ENCODE results near the gene CER1.

Gene CER1

GRCh38 chr9:14722391-14723035, at the start of gene CER1:
TSS of gene CER1 (minus strand) at chr9:14722733. CDS start at chr9:14722672, 61 bp downstream.
- no peak for DNase-seq

GRCh38 chr9:14770592-14770991, 48.1 kb upstream of the CER1 start:
- DNase-seq = no peak

- DNase-seq = peak; percentile 10
Measured at GRCh38 chr9:14769230-14769571, 46.7 kb upstream of the CER1 start.

- DNase-seq = peak; percentile 55
Measured at GRCh38 chr9:14768405-14769229, 46.1 kb upstream of the CER1 start.

GRCh38 chr9:14766299-14766698, 43.8 kb upstream of the CER1 start:
- DNase-seq = peak; percentile 25

GRCh38 chr9:14761584-14761983, 39.1 kb upstream of the CER1 start:
- DNase-seq = no peak

- no peak for DNase-seq
Measured at GRCh38 chr9:14760060-14760459, 37.5 kb upstream of the CER1 start.

- no peak for DNase-seq
Measured at GRCh38 chr9:14756291-14756690, 33.8 kb upstream of the CER1 start.

GRCh38 chr9:14752871-14753270, 30.3 kb upstream of the CER1 start:
- no peak for DNase-seq

GRCh38 chr9:14752271-14752670, 29.7 kb upstream of the CER1 start:
- DNase-seq = no peak

GRCh38 chr9:14750821-14751220, 28.3 kb upstream of the CER1 start:
- no peak for DNase-seq

GRCh38 chr9:14749741-14750211, 27.2 kb upstream of the CER1 start:
- DNase-seq = no peak

GRCh38 chr9:14748373-14748772, 25.8 kb upstream of the CER1 start:
- DNase-seq = no peak

GRCh38 chr9:14747111-14747510, 24.6 kb upstream of the CER1 start:
- DNase-seq = no peak

GRCh38 chr9:14746626-14747025, 24.1 kb upstream of the CER1 start:
- DNase-seq = no peak

- no peak for DNase-seq
Measured at GRCh38 chr9:14744768-14745167, 22.2 kb upstream of the CER1 start.

GRCh38 chr9:14741369-14741768, 18.8 kb upstream of the CER1 start:
- no peak for DNase-seq

- no peak for DNase-seq
Measured at GRCh38 chr9:14733133-14733532, 10.6 kb upstream of the CER1 start.

GRCh38 chr9:14731294-14731981, 8.9 kb upstream of the CER1 start:
- no peak for DNase-seq

GRCh38 chr9:14730461-14730898, 7.9 kb upstream of the CER1 start:
- peak; percentile 12 for DNase-seq

GRCh38 chr9:14723301-14723700, 768 bp upstream of the CER1 start:
- no peak for DNase-seq

- no peak for DNase-seq
Measured at GRCh38 chr9:14719231-14719923, 3.2 kb downstream of the CER1 start.

- DNase-seq = peak; percentile 36
Measured at GRCh38 chr9:14715102-14715501, 7.4 kb downstream of the CER1 start.
